IMR-90 (cell line): ENCODE measurements around the gene TRIO. TPM values are rescaled to one million over a fixed set of nuclear protein-coding genes. Genes with fewer than 3 reads are reported as not detected.

Source experiments
- ATAC-seq: fragments of 200-7000 bp; cut with Tn5 transposase; 2 replicates; pipeline ENCODE4 v1.9.1; 2020; ENCODE audit warnings: low read depth, mild to moderate bottlenecking, moderate library complexity
- BruUV-seq: library from RNA; stranded (reverse); fragments of 400-500 nt; replicated peaks from 2 replicates; lab custom pipeline; 2021; lab: Mats Ljungman, UMichigan
- CTCF ChIA-PET: fragments of 300-600 bp; formaldehyde crosslinking; extraction: SDS; loops from one replicate; lab custom pipeline; 2021; ENCODE audit warnings: antibody characterized with exemption; lab: Yijun Ruan, JAX
- POLR2A ChIA-PET: fragments of 300-600 bp; sonication (Branson Sonifier 250); formaldehyde crosslinking; loops from one replicate; lab custom pipeline; 2022; ENCODE audit warnings: antibody characterized with exemption; ENCODE audit not compliant: unreplicated experiment; lab: Charles Lee
- DNase-seq: peaks from one replicate; pipeline ENCODE4 v3.0.0; 2013
- H2AFZ ChIP-seq: replicated peaks from 2 replicates; pipeline ENCODE3; 2013; ENCODE audit warnings: low read length, mild to moderate bottlenecking; ENCODE audit not compliant: poor library complexity
- H2AK5ac ChIP-seq: 2 replicates; pipeline ENCODE4 v1.6.1; 2013; ENCODE audit warnings: low read depth, low read length, inconsistent platforms
- H2AK9ac ChIP-seq: replicated peaks from 2 replicates; pipeline ENCODE3; 2013; ENCODE audit warnings: mild to moderate bottlenecking, low read depth, low read length, moderate library complexity; ENCODE audit not compliant: poor library complexity
- H2BK120ac ChIP-seq: 2 replicates; pipeline ENCODE4 v1.6.1; 2013; ENCODE audit warnings: low read depth, low read length, inconsistent platforms
- H2BK15ac ChIP-seq: 3 replicates; pipeline ENCODE4 v1.6.1; 2013; ENCODE audit warnings: low read depth, low read length, inconsistent platforms
- H2BK20ac ChIP-seq: 2 replicates; pipeline ENCODE4 v1.6.1; 2013; ENCODE audit warnings: low read depth, mild to moderate bottlenecking, inconsistent platforms, low read length, moderate library complexity
- H2BK5ac ChIP-seq: 2 replicates; pipeline ENCODE4 v1.6.1; 2013; ENCODE audit warnings: mild to moderate bottlenecking, low read depth, low read length, inconsistent platforms; ENCODE audit not compliant: poor library complexity, severe bottlenecking
- H3K14ac ChIP-seq: replicated peaks from 2 replicates; pipeline ENCODE4 v1.6.1; 2013; ENCODE audit warnings: low read depth, low read length, inconsistent platforms
- H3K18ac ChIP-seq: 2 replicates; pipeline ENCODE4 v1.6.1; 2013; ENCODE audit warnings: low read depth, low read length, control low read depth
- H3K23ac ChIP-seq: 2 replicates; pipeline ENCODE4 v1.6.1; 2013; ENCODE audit warnings: low read depth, low read length, inconsistent platforms
- H3K27ac ChIP-seq: 2 replicates; pipeline ENCODE4 v1.5.1; 2013; ENCODE audit warnings: mild to moderate bottlenecking, control low read depth, low read length; ENCODE audit not compliant: insufficient read depth
- H3K27me3 ChIP-seq: 2 replicates; pipeline ENCODE4 v1.6.1; 2013; ENCODE audit warnings: low read length; ENCODE audit not compliant: control insufficient read depth, insufficient read depth
- H3K36me3 ChIP-seq: 2 replicates; pipeline ENCODE4 v1.6.1; 2013; ENCODE audit warnings: low read length, mixed read lengths; ENCODE audit not compliant: control insufficient read depth, insufficient read depth
- H3K4ac ChIP-seq: 2 replicates; pipeline ENCODE4 v1.6.1; 2013; ENCODE audit warnings: low read depth, low read length, inconsistent platforms
- H3K4me1 ChIP-seq: 2 replicates; pipeline ENCODE4 v1.6.1; 2013; ENCODE audit warnings: low read length, mixed read lengths; ENCODE audit not compliant: control insufficient read depth, insufficient read depth
- H3K4me2 ChIP-seq: 2 replicates; pipeline ENCODE4 v1.6.1; 2013; ENCODE audit warnings: low read depth, mild to moderate bottlenecking, control low read depth, low read length, moderate library complexity
- H3K4me3 ChIP-seq: 2 replicates; pipeline ENCODE4 v1.5.1; 2013; ENCODE audit warnings: low read depth, mild to moderate bottlenecking, control low read depth, low read length, moderate library complexity; ENCODE audit not compliant: insufficient read depth
- H3K56ac ChIP-seq: 2 replicates; pipeline ENCODE4 v1.6.1; 2013; ENCODE audit warnings: low read length, inconsistent platforms; ENCODE audit not compliant: insufficient read depth; ENCODE audit errors: extremely low read depth
- H3K79me1 ChIP-seq, 2 experiments: 2 replicates each; pipeline ENCODE4 v1.6.1; 2013; ENCODE audit warnings: low read length in 2 of 2, inconsistent platforms in 1 of 2, low read depth in 1 of 2
- H3K9ac ChIP-seq: 2 replicates; pipeline ENCODE4 v1.6.1; 2013; ENCODE audit warnings: low read depth, low read length, control low read depth
- H3K9me1 ChIP-seq: 2 replicates; pipeline ENCODE4 v1.6.1; 2013; ENCODE audit warnings: low read length, inconsistent platforms; ENCODE audit not compliant: insufficient read depth
- H3K9me3 ChIP-seq: 2 replicates; pipeline ENCODE4 v1.6.1; 2013; ENCODE audit warnings: low read length; ENCODE audit not compliant: control insufficient read depth, insufficient read depth
- H4K20me1 ChIP-seq: 2 replicates; pipeline ENCODE4 v1.6.1; 2013; ENCODE audit warnings: low read length, inconsistent platforms; ENCODE audit not compliant: insufficient read depth
- H4K5ac ChIP-seq: 2 replicates; pipeline ENCODE4 v1.6.1; 2013; ENCODE audit warnings: mild to moderate bottlenecking, low read depth, low read length, control low read depth
- H4K8ac ChIP-seq, 2 experiments: 2 replicates each; pipeline ENCODE4 v1.6.1; 2013; ENCODE audit warnings: low read depth in 2 of 2, low read length in 2 of 2, control low read depth in 1 of 2, inconsistent platforms in 1 of 2
- H4K91ac ChIP-seq: 2 replicates; pipeline ENCODE4 v1.6.1; 2013; ENCODE audit warnings: low read depth, low read length, inconsistent platforms; ENCODE audit not compliant: insufficient read depth
- CEBPB ChIP-seq: IDR thresholded peaks from 2 replicates; pipeline ENCODE4 v1.6.1; 2012; ENCODE audit warnings: low read depth, low read length, improper control_type of control experiment
- CHD1 ChIP-seq: IDR thresholded peaks from 2 replicates; pipeline ENCODE4 v1.6.1; 2012; ENCODE audit warnings: low read depth, low read length, improper control_type of control experiment
- MAZ ChIP-seq: IDR thresholded peaks from 2 replicates; pipeline ENCODE4 v1.6.1; 2012; ENCODE audit warnings: low read depth, mild to moderate bottlenecking, low read length, improper control_type of control experiment, moderate library complexity, borderline replicate concordance
- MXI1 ChIP-seq: IDR thresholded peaks from 2 replicates; pipeline ENCODE4 v1.6.1; 2012; ENCODE audit warnings: low read depth, mild to moderate bottlenecking, low read length, moderate library complexity, borderline replicate concordance
- NFE2L2 ChIP-seq: fragments of 150-350 bp; IDR thresholded peaks from 2 replicates; pipeline ENCODE4 v1.6.1; 2016; ENCODE audit warnings: low read depth, mild to moderate bottlenecking, low read length
- POLR2A ChIP-seq: IDR thresholded peaks from 2 replicates; pipeline ENCODE4 v1.6.1; 2012; ENCODE audit warnings: mild to moderate bottlenecking, low read depth, low read length
- RAD21 ChIP-seq: IDR thresholded peaks from 2 replicates; pipeline ENCODE4 v1.6.1; 2012; ENCODE audit warnings: low read length, improper control_type of control experiment
- RFX5 ChIP-seq: IDR thresholded peaks from 2 replicates; pipeline ENCODE4 v1.8.0; 2012; ENCODE audit warnings: low read depth, mild to moderate bottlenecking, low read length, moderate library complexity
- SMC3 ChIP-seq: fragments of 150-350 bp; IDR thresholded peaks from 2 replicates; pipeline ENCODE4 v1.6.1; 2016; ENCODE audit warnings: low read depth, mild to moderate bottlenecking, antibody characterized with exemption, low read length, moderate library complexity
- WGBS, 2 experiments: methylation state at CpG; one replicate each; pipeline versions ENCODE4 v1.1.5 to v1.1.7; 2013; ENCODE audit warnings: missing lambda C conversion rate in 2 of 2; ENCODE audit not compliant: insufficient read length in 1 of 2; ENCODE audit errors: extremely low coverage in 2 of 2; 5-methylcytosine and 5-hydroxymethylcytosine counted together
- dilution Hi-C: fragments of 300-500 bp; cut with HindIII; formaldehyde crosslinking; loops from one replicate; pipeline ENCODE4 v1.14.3; 2018; ENCODE audit warnings: low sequenced_read_pairs; ENCODE audit not compliant: unreplicated experiment
- in situ Hi-C: fragments of 300-500 bp; cut with MboI; formaldehyde crosslinking; loops from 3 replicates; pipeline ENCODE4 v1.14.3; 2019; ENCODE audit warnings: low sequenced_read_pairs, inconsistent platforms, mixed read lengths
- intact Hi-C: fragments of 100-400 bp; cut with micrococcal nuclease; formaldehyde crosslinking; loops from 2 replicates; pipeline ENCODE4 v1.10.0; 2022
- polyA plus RNA-seq, 3 experiments: library from polyadenylated mRNA; depleted of rRNA; stranded (reverse); fragments of >200 nt; gene quantifications; 2 replicates each; pipeline ENCODE4 v1.2.3, GENCODE V29; 2012; ENCODE audit warnings: low replicate concordance in 1 of 3
- total RNA-seq: library from RNA; depleted of rRNA; stranded (reverse); fragments of >200 nt; gene quantifications from 2 replicates; pipeline ENCODE4 v1.2.3, GENCODE V29; 2012
- TF ChIP-seq, protein P1 (sequence below): conservative IDR thresholded peaks from 2 replicates; pipeline ENCODE4 v1.5.1; 2012; ENCODE audit warnings: mild to moderate bottlenecking, low read depth, low read length, improper control_type of control experiment
- TF ChIP-seq, protein P2 (sequence below): fragments of 150-350 bp; IDR thresholded peaks from 2 replicates; pipeline ENCODE4 v1.6.1; 2016; ENCODE audit warnings: low read depth, mild to moderate bottlenecking, low read length, moderate library complexity, borderline replicate concordance
- TF ChIP-seq, protein P3 (sequence below): fragments of 150-350 bp; IDR thresholded peaks from 2 replicates; pipeline ENCODE4 v1.6.1; 2017; ENCODE audit warnings: mild to moderate bottlenecking, antibody characterized with exemption, low read length, low read depth

Gene TRIO
- total and polyA plus RNA-seq, 2 of the 4 experiments (the other 2 are of a cell fraction), result 206 to 522 TPM

DNA sequence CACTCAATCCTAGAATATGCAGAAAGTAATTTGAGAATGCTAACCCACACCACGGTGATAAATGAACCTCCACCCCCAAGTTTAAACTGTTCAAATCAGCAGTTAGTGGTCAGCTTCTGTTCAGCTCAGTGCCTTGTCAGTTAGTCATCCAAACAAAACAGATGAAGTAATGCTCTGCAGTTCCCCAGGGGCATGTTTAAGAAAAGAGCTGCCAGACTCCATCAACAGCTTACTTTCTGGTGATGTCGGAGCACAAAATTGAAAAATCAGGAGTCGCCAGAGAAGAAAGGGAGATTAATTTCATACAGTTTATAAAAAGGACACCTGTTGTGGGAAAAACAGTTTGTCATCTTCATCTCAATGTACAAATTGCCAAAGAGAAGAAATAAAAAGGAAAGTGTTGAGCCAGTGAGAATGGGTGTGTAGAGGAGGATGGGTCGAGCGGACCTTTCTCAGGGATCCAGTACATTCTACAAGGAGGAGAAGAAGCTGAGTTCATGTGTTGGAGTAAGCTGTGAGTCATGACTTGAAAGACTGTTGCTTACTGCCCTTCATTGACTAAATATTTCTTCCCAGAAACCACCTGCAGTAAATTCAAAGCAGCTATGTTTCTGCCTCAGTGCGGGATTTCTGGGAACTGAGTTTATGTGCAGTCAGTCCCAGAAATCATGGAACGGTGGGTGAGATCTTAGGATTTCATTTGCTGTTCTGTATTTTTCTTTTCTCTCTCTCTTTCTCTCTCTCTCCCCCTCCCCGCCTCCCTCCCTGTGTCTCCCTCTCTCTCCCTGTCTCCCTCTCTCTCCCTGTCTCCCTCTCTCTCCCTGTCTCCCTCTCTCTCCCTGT, 13.7 kb downstream of the TRIO start:
- peak overlapping the region; percentile 90 for H3K9ac ChIP-seq
- H2BK120ac ChIP-seq, result peak overlapping the region; percentile 88
- peak overlapping the region; percentile 88 for H3K4me2 ChIP-seq
- H3K79me1 ChIP-seq, result peaks cover 0 to 23% of the 10 kb centered on the region in 2 experiments; a peak in 2 of 4 replicates
- H3K9me3 ChIP-seq, result no peaks in the 10 kb centered on the region
- H4K5ac ChIP-seq, result peak overlapping the region; percentile 84
- H3K4ac ChIP-seq, result peak overlapping the region; percentile 84
- TSS peak; percentile 3 for BruUV-seq
- H3K14ac ChIP-seq, result peak overlapping the region; percentile 62
- ATAC-seq (peak; percentile 75), DNase-seq (peak; percentile 99)
- intact Hi-C loops (loop anchor here (1.0 to 5.0 kb wide), 2 partner anchors 35 to 51 kb away; no protein-coding TSS in a partner anchor), in situ Hi-C loops (no loop called here), dilution Hi-C loops (no loop called here)
- 0 out of 3 replicates have a peak overlapping the region, but pooled peaks have one; percentile 43 for H2BK15ac ChIP-seq
- H4K91ac ChIP-seq, result peak overlapping the region; percentile 80
- H3K9me1 ChIP-seq, result peaks cover 22% of the 10 kb centered on the region
- peak overlapping the region; percentile 66; the same call in 1 of the 2 replicates for H3K23ac ChIP-seq
- 71% methylated on average over 1 of the region's 8 CpGs; no CpG with 5 or more reads in 1 of the 2 experiments for WGBS, 2 experiments
- peak overlapping the region; percentile 94 for H2BK5ac ChIP-seq
- H4K20me1 ChIP-seq, result peaks cover 90% of the 10 kb centered on the region
- no peak overlapping the region for H2AK9ac ChIP-seq
- H3K36me3 ChIP-seq, result peaks cover 13% of the 10 kb centered on the region
- no peaks in the 10 kb centered on the region for H3K27me3 ChIP-seq
- ChIA-PET POLR2A (interaction anchor here (1.0 to 1.4 kb wide), 4 partner anchors 11 to 94 kb away, joined by 3 to 5 read pairs (median 3); no protein-coding TSS in a partner anchor), CTCF (interaction anchor here (0.9 to 1.3 kb wide), 3 partner anchors 11 to 106 kb away, joined by 3 read pairs; no protein-coding TSS in a partner anchor)
- H3K27ac ChIP-seq, result peak overlapping the region; percentile 96
- H2BK20ac ChIP-seq, result peak overlapping the region; percentile 10
- peaks cover 43% of the 10 kb centered on the region for H3K4me1 ChIP-seq
- peak overlapping the region; percentile 91 for H3K18ac ChIP-seq
- peak overlapping the region; percentile 38 for H3K4me3 ChIP-seq
- peak overlapping the region; percentile 78 for H3K56ac ChIP-seq
- H4K8ac ChIP-seq, result peak overlapping the region; percentile 1 to 65; a peak in 3 of 4 replicates
- H2AK5ac ChIP-seq, result peak overlapping the region; percentile 68
- H2AFZ ChIP-seq, result no peak overlapping the region
- TF ChIP-seq RAD21, result peak; percentile 11; the same call in 1 of the 2 replicates
- TF ChIP-seq NFE2L2, result 0 out of 2 replicates have a peak, but pooled peaks have one; percentile 24
- TF ChIP-seq CHD1, result no peak
- TF ChIP-seq RFX5, result no peak
- TF ChIP-seq, protein P1, sequence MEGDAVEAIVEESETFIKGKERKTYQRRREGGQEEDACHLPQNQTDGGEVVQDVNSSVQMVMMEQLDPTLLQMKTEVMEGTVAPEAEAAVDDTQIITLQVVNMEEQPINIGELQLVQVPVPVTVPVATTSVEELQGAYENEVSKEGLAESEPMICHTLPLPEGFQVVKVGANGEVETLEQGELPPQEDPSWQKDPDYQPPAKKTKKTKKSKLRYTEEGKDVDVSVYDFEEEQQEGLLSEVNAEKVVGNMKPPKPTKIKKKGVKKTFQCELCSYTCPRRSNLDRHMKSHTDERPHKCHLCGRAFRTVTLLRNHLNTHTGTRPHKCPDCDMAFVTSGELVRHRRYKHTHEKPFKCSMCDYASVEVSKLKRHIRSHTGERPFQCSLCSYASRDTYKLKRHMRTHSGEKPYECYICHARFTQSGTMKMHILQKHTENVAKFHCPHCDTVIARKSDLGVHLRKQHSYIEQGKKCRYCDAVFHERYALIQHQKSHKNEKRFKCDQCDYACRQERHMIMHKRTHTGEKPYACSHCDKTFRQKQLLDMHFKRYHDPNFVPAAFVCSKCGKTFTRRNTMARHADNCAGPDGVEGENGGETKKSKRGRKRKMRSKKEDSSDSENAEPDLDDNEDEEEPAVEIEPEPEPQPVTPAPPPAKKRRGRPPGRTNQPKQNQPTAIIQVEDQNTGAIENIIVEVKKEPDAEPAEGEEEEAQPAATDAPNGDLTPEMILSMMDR, result no peak
- TF ChIP-seq, protein P2, sequence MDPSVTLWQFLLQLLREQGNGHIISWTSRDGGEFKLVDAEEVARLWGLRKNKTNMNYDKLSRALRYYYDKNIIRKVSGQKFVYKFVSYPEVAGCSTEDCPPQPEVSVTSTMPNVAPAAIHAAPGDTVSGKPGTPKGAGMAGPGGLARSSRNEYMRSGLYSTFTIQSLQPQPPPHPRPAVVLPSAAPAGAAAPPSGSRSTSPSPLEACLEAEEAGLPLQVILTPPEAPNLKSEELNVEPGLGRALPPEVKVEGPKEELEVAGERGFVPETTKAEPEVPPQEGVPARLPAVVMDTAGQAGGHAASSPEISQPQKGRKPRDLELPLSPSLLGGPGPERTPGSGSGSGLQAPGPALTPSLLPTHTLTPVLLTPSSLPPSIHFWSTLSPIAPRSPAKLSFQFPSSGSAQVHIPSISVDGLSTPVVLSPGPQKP, result no peak
- TF ChIP-seq SMC3, result no peak
- TF ChIP-seq MXI1, result peak; percentile 28; the same call in 1 of the 2 replicates
- TF ChIP-seq MAZ, result peak; percentile 42; the same call in 1 of the 2 replicates
- TF ChIP-seq CEBPB, result peak; percentile 69
- TF ChIP-seq, protein P3, sequence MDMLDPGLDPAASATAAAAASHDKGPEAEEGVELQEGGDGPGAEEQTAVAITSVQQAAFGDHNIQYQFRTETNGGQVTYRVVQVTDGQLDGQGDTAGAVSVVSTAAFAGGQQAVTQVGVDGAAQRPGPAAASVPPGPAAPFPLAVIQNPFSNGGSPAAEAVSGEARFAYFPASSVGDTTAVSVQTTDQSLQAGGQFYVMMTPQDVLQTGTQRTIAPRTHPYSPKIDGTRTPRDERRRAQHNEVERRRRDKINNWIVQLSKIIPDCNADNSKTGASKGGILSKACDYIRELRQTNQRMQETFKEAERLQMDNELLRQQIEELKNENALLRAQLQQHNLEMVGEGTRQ, result no peak
- TF ChIP-seq POLR2A, result no peak
